NCI-H187 treated with DMSO at 0.1 percent for 48 hours (cell line): ENCODE measurements around the gene NEURL1B.
A peak's percentile ranks its signal among the peaks of the same experiment; 100 is the strongest.
"Not testable (repeated sequence)": the region's sequence is repeated elsewhere in the genome, so short reads cannot be mapped to it uniquely, and the experiment has no call there.

Source experiments
- DNase-seq: peaks from one replicate; lab custom pipeline; 2025; lab: John Stamatoyannopoulos, UW

Gene NEURL1B

GRCh38 chr5:172696171-172696849 lies 55.2 kb downstream of the NEURL1B start:
- no peak for DNase-seq

- peak; percentile 49 for DNase-seq
These were observed 56.4 kb downstream of the NEURL1B start for GRCh38 chr5:172697123-172698121.

- no peak for DNase-seq
These were observed 58.4 kb downstream of the NEURL1B start for GRCh38 chr5:172699423-172699822.

- DNase-seq: no peak
These were observed 58.9 kb downstream of the NEURL1B start for GRCh38 chr5:172699999-172700364.

GRCh38 chr5:172700365-172701290 lies 59.6 kb downstream of the NEURL1B start:
- no peak for DNase-seq

GRCh38 chr5:172701291-172701656 lies 60.2 kb downstream of the NEURL1B start:
- DNase-seq: no peak

GRCh38 chr5:172703952-172704351 lies 62.9 kb downstream of the NEURL1B start:
- no peak for DNase-seq

GRCh38 chr5:172705576-172706084 lies 64.6 kb downstream of the NEURL1B start:
- DNase-seq: no peak

- DNase-seq: no peak
These were observed 65.7 kb downstream of the NEURL1B start for GRCh38 chr5:172706796-172707195.

GRCh38 chr5:172707285-172708182 lies 66.5 kb downstream of the NEURL1B start:
- DNase-seq: no peak

- DNase-seq: no peak
These were observed 67.1 kb downstream of the NEURL1B start for GRCh38 chr5:172708183-172708505.

GRCh38 chr5:172710676-172711075 lies 69.6 kb downstream of the NEURL1B start:
- no peak for DNase-seq

GRCh38 chr5:172711321-172711861 lies 70.3 kb downstream of the NEURL1B start:
- not testable (repeated sequence) for DNase-seq

- DNase-seq: no peak
These were observed 71.5 kb downstream of the NEURL1B start for GRCh38 chr5:172712610-172713009.

- DNase-seq: no peak
These were observed 72.2 kb downstream of the NEURL1B start for GRCh38 chr5:172713113-172713808.

GRCh38 chr5:172713809-172714490 lies 72.9 kb downstream of the NEURL1B start:
- no peak for DNase-seq

- no peak for DNase-seq
These were observed 73.7 kb downstream of the NEURL1B start for GRCh38 chr5:172714491-172715420.

GRCh38 chr5:172715421-172715780 lies 74.3 kb downstream of the NEURL1B start:
- DNase-seq: no peak
